Peyer's patch (tissue), 4 donors: Measurements from ENCODE around the gene LBH. TPM values are rescaled to one million over a fixed set of nuclear protein-coding genes. Genes with fewer than 3 reads are reported as not detected.

Experiments used
- DNase-seq, 3 donors: peaks; one replicate each; pipeline ENCODE4 v3.0.0-alpha.2; 2017 to 2019
- H3K27ac ChIP-seq, 4 donors: fragments of 200-600 bp; sonication (generic); one replicate each; pipeline ENCODE4 v1.5.1; 2016 to 2019
- H3K27me3 ChIP-seq, 2 donors: fragments of 200-600 bp; sonication (generic); one replicate each; pipeline ENCODE4 v1.5.1; 2019
- H3K36me3 ChIP-seq, 3 donors: fragments of 200-600 bp; sonication (generic); one replicate each; pipeline ENCODE4 v1.5.1; 2016 to 2019
- H3K4me1 ChIP-seq, 4 donors: fragments of 200-600 bp; sonication (generic); one replicate each; pipeline ENCODE4 v1.5.1; 2016 to 2019
- H3K4me3 ChIP-seq, 4 donors: fragments of 200-600 bp; sonication (generic); 1 replicate in 3 of 4; 2 replicates in 1 of 4; pipeline ENCODE4 v1.5.1; 2016 to 2019; ENCODE audit warnings: mild to moderate bottlenecking in 1 of 4
- H3K9me3 ChIP-seq, 4 donors: fragments of 200-600 bp; sonication (generic); one replicate each; pipeline ENCODE4 v1.5.1; 2016 to 2019; ENCODE audit warnings: mild to moderate bottlenecking in 1 of 4
- CTCF ChIP-seq, 6 experiments: fragments of 450-650 bp in 4 of 6; fragments of 200-600 bp in 2 of 6; sonication (generic) in 1 of 6; IDR thresholded peaks; one replicate each; pipeline ENCODE4 v1.5.1; 2017 to 2019; ENCODE audit warnings: antibody characterized with exemption in 6 of 6, mild to moderate bottlenecking in 3 of 6, moderate library complexity in 1 of 6
- POLR2A ChIP-seq, 2 donors: fragments of 450-650 bp; IDR thresholded peaks; one replicate each; pipeline ENCODE4 v1.5.1; 2017; ENCODE audit warnings: antibody characterized with exemption in 2 of 2, mild to moderate bottlenecking in 2 of 2, moderate library complexity in 2 of 2
- total RNA-seq, 4 donors: library from RNA; depleted of rRNA; stranded (reverse); fragments of >200 nt; gene quantifications; one replicate each; pipeline ENCODE4 v1.1.0, GENCODE V29; 2016

LBH gene
- total RNA-seq, 4 donors from 2014 or later: 10.9 to 44.6 (median 14.8) TPM

GRCh38 chr2:30231996-30232800 lies 864 bp downstream of the LBH start:
- Histone ChIP-seq H3K9me3 (no peaks in the 10 kb centered on the region), H3K4me1 (peaks cover 0 to 15% (median 7%) of the 10 kb centered on the region in 4 donors), H3K27ac (peak overlapping the region; percentile 89 to 100 (median 94)), H3K36me3 (no peaks in the 10 kb centered on the region), H3K27me3 (no peaks in the 10 kb centered on the region), H3K4me3 (peak overlapping the region; percentile 66 to 92 (median 73))
- DNase-seq: peak; percentile 68 to 91 (median 89)
- TF ChIP-seq CTCF (IDR thresholded peaks at IDR 0.05): no peak
- no peak for TF ChIP-seq POLR2A (IDR thresholded peaks at IDR 0.05)

- no peaks in the 10 kb centered on the region for H3K36me3 ChIP-seq
- H3K27me3 ChIP-seq: no peaks in the 10 kb centered on the region
- TF ChIP-seq POLR2A (IDR thresholded peaks at IDR 0.05) (no peak), CTCF (IDR thresholded peaks at IDR 0.05) (no peak)
- H3K4me1 ChIP-seq: peaks cover 0 to 20% (median 7%) of the 10 kb centered on the region in 4 donors
- peak in 2 of 3 donors; percentile 77 to 78 for DNase-seq
- no peaks in the 10 kb centered on the region for H3K9me3 ChIP-seq
- peak overlapping the region; percentile 66 to 92 (median 73) for H3K4me3 ChIP-seq
- peak overlapping the region; percentile 89 to 100 (median 94) for H3K27ac ChIP-seq
Observed at GRCh38 chr2:30232801-30233130, 1.4 kb downstream of the LBH start.

GRCh38 chr2:30233271-30234009 lies 2.1 kb downstream of the LBH start:
- peaks cover 0 to 21% (median 7%) of the 10 kb centered on the region in 4 donors for H3K4me1 ChIP-seq
- H3K4me3 ChIP-seq: peak overlapping the region; percentile 66 to 92 (median 73)
- H3K9me3 ChIP-seq: no peaks in the 10 kb centered on the region
- peak in 1 of 3 donors; percentile 14 for DNase-seq
- no peaks in the 10 kb centered on the region for H3K36me3 ChIP-seq
- peak overlapping the region; percentile 89 to 100 (median 94) for H3K27ac ChIP-seq
- TF ChIP-seq CTCF (IDR thresholded peaks at IDR 0.05) (no peak), POLR2A (IDR thresholded peaks at IDR 0.05) (no peak)
- no peaks in the 10 kb centered on the region for H3K27me3 ChIP-seq

- peak in 2 of 3 donors; percentile 60 to 72 for DNase-seq
- Histone ChIP-seq H3K9me3 (no peaks in the 10 kb centered on the region), H3K4me1 (peaks cover 0 to 25% (median 9%) of the 10 kb centered on the region in 4 donors), H3K27me3 (no peaks in the 10 kb centered on the region), H3K27ac (peak overlapping the region; percentile 8 to 100 (median 70)), H3K4me3 (peak overlapping the region; percentile 33 to 92 (median 72)), H3K36me3 (no peaks in the 10 kb centered on the region)
- TF ChIP-seq POLR2A (IDR thresholded peaks at IDR 0.05) (no peak), CTCF (IDR thresholded peaks at IDR 0.05) (no peak)
Observed at GRCh38 chr2:30234180-30234971, 3.0 kb downstream of the LBH start.

GRCh38 chr2:30235008-30235655 lies 3.8 kb downstream of the LBH start:
- peak overlapping the region; percentile 8 to 100 (median 70) for H3K27ac ChIP-seq
- TF ChIP-seq CTCF (IDR thresholded peaks at IDR 0.05) (no peak), POLR2A (IDR thresholded peaks at IDR 0.05) (no peak)

More at GRCh38 chr2:30235008-30235655, 3.8 kb downstream of the LBH start:
- Histone ChIP-seq H3K27me3 (no peaks in the 10 kb centered on the region), H3K9me3 (no peaks in the 10 kb centered on the region), H3K4me1 (peaks cover 0 to 33% (median 16%) of the 10 kb centered on the region in 4 donors), H3K4me3 (peak overlapping the region; percentile 33 to 92 (median 72)), H3K36me3 (no peaks in the 10 kb centered on the region)
- DNase-seq: peak in 1 of 3 donors; percentile 50
